ENCODE results near the gene CDK5RAP2. TPM values are rescaled to one million over a fixed set of nuclear protein-coding genes. Genes with fewer than 3 reads are reported as not detected.
"Not testable (repeated sequence)": the region's sequence is repeated elsewhere in the genome, so short reads cannot be mapped to it uniquely, and the experiment has no call there.

Gene CDK5RAP2
- total RNA-seq, 1 donor: 26.9 TPM

DNA sequence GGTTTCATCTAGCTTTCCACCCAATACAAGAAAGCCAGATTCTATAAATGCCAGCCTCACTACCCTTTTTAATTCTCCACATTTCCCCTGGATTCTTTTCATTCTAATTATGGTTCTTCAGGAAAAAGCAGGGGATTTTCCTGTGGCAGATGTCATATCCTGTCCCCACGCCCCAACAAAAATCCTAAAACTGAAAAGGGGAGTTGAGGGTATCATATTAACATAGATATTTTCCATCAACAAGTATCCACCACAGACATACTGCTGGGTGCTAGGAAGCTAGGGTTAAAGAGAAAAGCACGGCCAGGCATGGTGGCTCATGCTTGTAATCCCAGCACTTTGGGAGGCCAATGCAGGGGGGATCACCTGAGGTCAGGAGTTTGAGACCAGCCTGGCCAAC lies 38.0 kb downstream of the CDK5RAP2 start:
- H3K4me1 ChIP-seq (ENCODE audit: insufficient read depth, low read length): no peaks in the 10 kb centered on the region
- no peaks in the 10 kb centered on the region for H3K9me3 ChIP-seq (ENCODE audit: low read depth, low read length)
- no peaks in the 10 kb centered on the region for H3K27me3 ChIP-seq (ENCODE audit: insufficient read depth, low read length)
- no peak overlapping the region for H3K4me3 ChIP-seq (ENCODE audit: low read length)

DNA sequence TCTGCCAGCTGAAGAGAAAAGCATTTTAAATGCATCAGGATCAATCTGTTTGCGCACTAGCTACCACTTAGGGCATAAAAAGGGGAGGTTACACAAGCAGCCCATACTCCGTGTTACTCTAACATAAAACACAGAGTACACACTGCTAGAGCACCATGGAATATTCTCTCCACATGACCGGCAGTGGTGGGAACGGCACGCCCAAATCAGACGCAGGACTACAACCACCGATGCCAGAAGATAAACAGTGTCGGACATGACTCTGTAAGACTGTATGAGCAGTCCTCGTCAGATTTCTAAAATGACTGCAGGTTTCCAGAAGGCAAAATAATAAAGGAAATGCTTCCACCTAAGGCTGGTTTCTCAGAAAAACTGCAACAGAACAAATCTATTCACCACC lies 40.0 kb downstream of the CDK5RAP2 start:
- H3K9me3 ChIP-seq (ENCODE audit: low read depth, low read length): no peaks in the 10 kb centered on the region
- H3K4me1 ChIP-seq (ENCODE audit: insufficient read depth, low read length): no peaks in the 10 kb centered on the region
- H3K27me3 ChIP-seq (ENCODE audit: insufficient read depth, low read length): no peaks in the 10 kb centered on the region
- H3K4me3 ChIP-seq (ENCODE audit: low read length): no peak overlapping the region

DNA sequence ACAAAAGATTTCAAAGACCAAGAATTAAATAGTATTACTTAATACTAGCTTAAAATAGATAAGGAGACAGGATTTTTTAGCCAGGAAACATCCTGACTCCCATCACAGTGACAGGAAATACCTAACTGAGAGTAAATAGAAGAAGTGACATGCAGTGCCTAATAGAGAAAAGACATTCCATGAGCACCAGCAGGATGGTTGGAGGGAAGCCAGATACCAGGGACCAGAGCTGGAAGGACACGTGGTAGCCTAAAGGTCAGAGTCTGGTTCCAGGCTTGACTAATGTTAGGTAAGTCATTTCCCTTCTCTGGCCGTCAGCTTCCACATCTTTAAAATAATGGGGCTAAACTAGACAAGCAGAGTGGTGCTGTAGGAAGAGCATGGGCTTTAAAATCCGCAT lies 41.6 kb downstream of the CDK5RAP2 start:
- Histone ChIP-seq H3K9me3 (ENCODE audit: low read depth, low read length) (no peaks in the 10 kb centered on the region), H3K27me3 (ENCODE audit: insufficient read depth, low read length) (no peaks in the 10 kb centered on the region), H3K4me1 (ENCODE audit: insufficient read depth, low read length) (no peaks in the 10 kb centered on the region), H3K4me3 (ENCODE audit: low read length) (no peak overlapping the region)

DNA sequence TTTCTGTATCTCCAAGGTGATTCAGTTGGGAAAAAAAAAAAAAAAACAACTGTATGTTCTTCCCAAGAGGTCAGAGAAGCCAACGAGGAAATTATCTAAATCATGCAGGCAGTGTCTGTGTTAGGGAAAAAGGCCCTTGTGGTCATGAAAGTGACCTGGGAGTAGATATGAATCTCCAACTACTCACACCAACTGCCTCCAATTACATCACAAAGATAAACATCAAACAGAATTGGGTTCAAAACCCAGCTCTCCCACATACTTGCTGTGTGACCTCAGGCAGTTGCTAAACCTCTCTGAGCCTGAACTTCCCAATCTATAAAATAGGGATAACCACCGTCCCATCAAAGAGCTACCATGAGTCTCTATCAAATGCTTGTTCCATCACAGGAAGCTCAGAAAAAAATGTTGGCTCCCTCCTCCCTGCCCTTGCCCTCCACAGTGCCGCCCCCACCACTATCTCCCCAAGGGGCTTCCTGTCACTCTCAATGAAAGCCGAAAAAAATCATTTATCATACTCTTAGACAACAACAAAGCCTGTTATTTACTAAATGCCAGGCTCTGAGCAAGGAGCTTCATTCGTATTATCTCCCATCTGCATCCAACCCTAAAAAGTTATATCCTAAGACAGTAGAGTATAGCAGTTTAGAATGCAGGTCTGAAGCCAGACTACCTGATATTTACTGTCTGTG lies 42.9 kb downstream of the CDK5RAP2 start:
- H3K9me3 ChIP-seq (ENCODE audit: low read depth, low read length): no peaks in the 10 kb centered on the region
- H3K4me1 ChIP-seq (ENCODE audit: insufficient read depth, low read length): no peaks in the 10 kb centered on the region
- H3K27me3 ChIP-seq (ENCODE audit: insufficient read depth, low read length): no peaks in the 10 kb centered on the region
- H3K4me3 ChIP-seq (ENCODE audit: low read length): no peak overlapping the region

DNA sequence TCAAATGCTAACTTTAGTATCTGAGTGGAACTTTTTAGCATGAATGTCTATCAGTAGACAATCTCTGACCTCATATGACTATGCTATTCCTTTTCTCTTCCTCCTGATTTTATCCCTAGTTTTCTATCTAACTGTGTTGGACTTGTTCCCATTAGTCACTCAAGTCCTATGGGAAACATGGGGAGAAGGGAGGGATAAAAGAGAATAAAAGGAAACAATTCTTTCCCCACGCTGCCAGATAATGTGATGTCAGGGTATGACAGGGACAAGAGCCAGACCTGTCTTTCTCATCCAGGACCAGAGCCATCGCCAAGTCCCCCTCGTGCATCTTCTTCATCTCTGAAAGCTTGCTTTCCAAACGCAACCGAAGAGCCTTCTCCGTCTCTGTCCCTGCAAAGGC lies 43.9 kb downstream of the CDK5RAP2 start:
- Histone ChIP-seq H3K9me3 (ENCODE audit: low read depth, low read length) (no peaks in the 10 kb centered on the region), H3K4me1 (ENCODE audit: insufficient read depth, low read length) (no peaks in the 10 kb centered on the region), H3K27me3 (ENCODE audit: insufficient read depth, low read length) (no peaks in the 10 kb centered on the region), H3K4me3 (ENCODE audit: low read length) (no peak overlapping the region)

DNA sequence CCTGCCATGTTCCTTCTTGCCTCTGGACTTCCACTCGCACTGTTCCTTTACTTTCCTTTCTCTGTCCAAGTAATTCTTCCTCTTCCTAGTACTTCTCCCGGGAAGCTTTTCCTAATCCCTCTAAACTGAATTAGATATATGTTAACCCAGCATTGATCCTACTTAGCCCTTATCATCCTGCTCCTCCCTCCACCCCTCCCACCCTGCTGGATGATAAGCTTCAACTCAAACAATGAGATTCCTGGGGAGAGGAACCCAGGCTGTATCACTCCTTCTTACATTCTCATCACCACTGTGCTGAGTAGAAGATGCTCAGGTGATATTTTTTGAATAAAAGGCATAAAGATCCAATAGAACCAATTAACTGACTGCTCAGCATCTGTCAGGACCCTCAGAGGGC lies 45.7 kb downstream of the CDK5RAP2 start:
- Histone ChIP-seq H3K4me3 (ENCODE audit: low read length) (no peak overlapping the region), H3K9me3 (ENCODE audit: low read depth, low read length) (no peaks in the 10 kb centered on the region), H3K27me3 (ENCODE audit: insufficient read depth, low read length) (no peaks in the 10 kb centered on the region), H3K4me1 (ENCODE audit: insufficient read depth, low read length) (no peaks in the 10 kb centered on the region)

DNA sequence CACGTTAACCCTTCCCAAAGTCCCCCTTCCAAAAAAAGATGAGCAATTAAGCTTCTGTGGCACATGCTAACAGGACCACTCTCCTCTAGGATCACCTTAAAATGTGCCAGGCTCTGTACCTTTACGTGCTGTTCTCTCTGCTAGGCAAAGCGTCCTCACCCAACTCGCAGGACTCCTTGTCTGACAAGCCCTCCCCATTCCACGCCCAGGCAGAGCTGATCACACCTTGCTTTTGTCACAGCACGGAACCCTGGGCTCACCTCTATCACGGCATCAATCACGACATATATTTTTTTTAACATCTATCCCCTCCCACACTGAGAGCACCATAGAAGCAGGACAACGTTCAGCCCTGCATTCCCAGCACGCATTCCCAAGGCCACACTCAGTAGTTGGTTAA lies 47.1 kb downstream of the CDK5RAP2 start:
- no peaks in the 10 kb centered on the region for H3K27me3 ChIP-seq (ENCODE audit: insufficient read depth, low read length)
- no peak overlapping the region for H3K4me3 ChIP-seq (ENCODE audit: low read length)
- H3K4me1 ChIP-seq (ENCODE audit: insufficient read depth, low read length): no peaks in the 10 kb centered on the region
- H3K9me3 ChIP-seq (ENCODE audit: low read depth, low read length): no peaks in the 10 kb centered on the region

DNA sequence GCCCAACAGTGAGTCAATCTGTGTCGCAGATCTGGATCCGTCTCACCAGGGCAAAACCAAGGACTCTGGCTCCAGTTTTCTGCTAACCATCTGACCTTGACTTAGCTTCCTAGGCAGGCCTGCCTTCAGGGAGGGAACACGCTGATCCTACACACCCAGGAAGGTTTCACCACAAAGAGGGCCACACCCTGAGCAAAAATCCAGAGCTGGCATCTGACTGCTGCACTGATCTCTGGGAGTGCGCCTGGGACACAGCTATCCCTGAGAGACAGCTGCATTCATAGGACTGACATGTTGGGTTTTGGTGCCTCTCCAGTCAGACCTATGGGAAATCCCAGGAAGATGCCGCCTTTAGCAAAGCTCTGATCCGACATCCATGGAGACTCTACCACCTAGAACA lies 47.5 kb downstream of the CDK5RAP2 start:
- Histone ChIP-seq H3K9me3 (ENCODE audit: low read depth, low read length) (no peaks in the 10 kb centered on the region), H3K4me1 (ENCODE audit: insufficient read depth, low read length) (no peaks in the 10 kb centered on the region), H3K27me3 (ENCODE audit: insufficient read depth, low read length) (no peaks in the 10 kb centered on the region), H3K4me3 (ENCODE audit: low read length) (no peak overlapping the region)

DNA sequence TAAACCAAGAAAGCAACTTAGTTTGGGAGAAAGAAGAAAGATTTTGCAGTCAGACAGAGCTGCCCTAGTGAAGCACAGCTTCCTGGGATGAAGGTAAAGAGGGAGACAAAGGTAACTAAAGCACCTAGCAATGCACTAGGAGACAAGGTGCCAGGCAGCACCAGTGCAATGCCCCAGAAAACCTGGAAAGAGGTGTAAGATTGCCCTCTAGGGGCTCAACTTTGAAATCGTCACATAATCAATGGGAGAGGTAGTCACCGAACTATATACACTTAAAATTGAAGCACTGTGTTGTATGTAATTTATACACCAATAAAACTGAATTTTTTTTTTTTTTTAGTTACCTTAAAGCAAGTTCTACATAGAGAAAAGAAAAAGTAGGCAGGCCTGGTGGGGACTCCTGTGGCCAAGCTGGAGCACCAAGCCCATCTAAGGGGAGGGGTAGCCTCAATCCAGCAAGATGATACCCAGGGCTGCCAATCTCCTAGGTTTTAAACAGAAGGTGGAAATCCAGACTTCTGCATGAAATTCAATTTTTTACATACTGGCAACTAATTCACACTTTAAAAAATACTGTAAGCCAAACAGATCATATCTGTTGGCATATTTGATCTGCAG lies 48.2 kb downstream of the CDK5RAP2 start:
- Histone ChIP-seq H3K4me1 (ENCODE audit: insufficient read depth, low read length) (no peaks in the 10 kb centered on the region), H3K27me3 (ENCODE audit: insufficient read depth, low read length) (no peaks in the 10 kb centered on the region), H3K4me3 (ENCODE audit: low read length) (no peak overlapping the region), H3K9me3 (ENCODE audit: low read depth, low read length) (no peaks in the 10 kb centered on the region)

DNA sequence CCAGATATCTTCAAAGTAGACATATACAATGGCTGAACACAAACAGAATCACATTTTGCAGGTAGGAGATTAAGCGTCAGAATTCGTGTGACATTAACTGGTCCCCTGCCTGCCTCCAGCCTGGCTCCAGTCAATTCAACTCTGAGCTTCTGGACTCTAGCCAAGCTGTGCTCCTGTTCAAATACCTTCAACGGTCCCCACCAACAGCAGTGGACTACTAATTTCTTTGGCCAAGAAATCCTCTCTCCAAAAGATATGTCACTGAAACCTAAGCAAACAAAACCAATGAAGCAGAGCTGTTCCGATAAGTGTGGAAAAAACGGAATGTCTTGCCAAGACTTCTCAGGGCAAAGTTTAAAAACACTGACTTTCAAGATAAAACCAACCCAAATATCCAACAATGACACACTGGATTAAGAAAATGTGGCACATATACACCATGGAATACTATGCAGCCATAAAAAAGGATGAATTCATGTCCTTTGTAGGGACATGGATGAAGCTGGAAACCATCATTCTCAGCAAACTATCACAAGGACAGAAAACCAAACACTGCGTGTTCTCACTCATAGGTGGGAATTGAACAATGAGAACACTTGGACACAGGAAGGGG lies 49.6 kb downstream of the CDK5RAP2 start:
- H3K9me3 ChIP-seq (ENCODE audit: low read depth, low read length); H3K27me3 ChIP-seq (ENCODE audit: insufficient read depth, low read length); H3K4me3 ChIP-seq (ENCODE audit: low read length); H3K4me1 ChIP-seq (ENCODE audit: insufficient read depth, low read length): not testable (repeated sequence)

DNA sequence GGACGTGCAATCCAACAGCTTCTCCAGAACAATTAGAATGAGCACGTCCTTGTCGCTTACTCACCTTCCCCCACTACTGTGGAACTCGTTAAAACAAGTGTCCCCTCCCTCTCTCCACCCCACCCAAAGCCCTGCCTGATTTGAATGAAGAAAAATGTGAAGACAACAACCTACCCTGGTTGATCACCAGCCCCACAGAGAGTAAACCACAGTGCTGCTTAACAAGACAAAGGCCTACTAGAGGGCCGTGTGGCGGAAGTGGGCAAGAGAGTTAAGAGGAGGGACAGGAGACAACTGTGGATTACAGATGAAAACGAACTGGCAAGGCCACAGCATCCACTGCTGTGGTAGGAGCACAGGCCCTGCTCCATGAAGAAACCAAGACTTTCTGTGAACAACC lies 51.1 kb downstream of the CDK5RAP2 start:
- H3K27me3 ChIP-seq (ENCODE audit: insufficient read depth, low read length): no peaks in the 10 kb centered on the region
- H3K9me3 ChIP-seq (ENCODE audit: low read depth, low read length): no peaks in the 10 kb centered on the region
- H3K4me3 ChIP-seq (ENCODE audit: low read length): no peak overlapping the region
- no peaks in the 10 kb centered on the region for H3K4me1 ChIP-seq (ENCODE audit: insufficient read depth, low read length)

DNA sequence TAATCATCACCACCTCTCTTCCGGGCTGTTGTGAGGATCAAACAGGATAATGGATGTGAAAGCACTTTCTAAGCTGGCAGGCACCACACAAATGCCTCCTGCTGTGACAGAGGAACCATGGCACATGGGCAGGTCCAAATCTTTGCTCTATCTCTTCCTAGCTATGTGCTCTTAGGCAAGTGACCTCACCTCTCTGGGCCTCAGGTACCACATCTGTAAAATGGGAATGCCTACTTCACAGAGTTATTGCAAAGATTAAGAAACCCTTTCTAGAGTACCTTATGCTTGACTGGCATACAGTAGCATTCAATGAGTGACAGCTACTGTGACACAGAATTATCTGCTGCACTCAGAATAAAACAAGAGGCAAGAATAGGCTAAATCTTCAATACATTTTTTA lies 51.6 kb downstream of the CDK5RAP2 start:
- H3K4me3 ChIP-seq (ENCODE audit: low read length): no peak overlapping the region
- H3K4me1 ChIP-seq (ENCODE audit: insufficient read depth, low read length): no peaks in the 10 kb centered on the region
- H3K9me3 ChIP-seq (ENCODE audit: low read depth, low read length): no peaks in the 10 kb centered on the region
- no peaks in the 10 kb centered on the region for H3K27me3 ChIP-seq (ENCODE audit: insufficient read depth, low read length)

DNA sequence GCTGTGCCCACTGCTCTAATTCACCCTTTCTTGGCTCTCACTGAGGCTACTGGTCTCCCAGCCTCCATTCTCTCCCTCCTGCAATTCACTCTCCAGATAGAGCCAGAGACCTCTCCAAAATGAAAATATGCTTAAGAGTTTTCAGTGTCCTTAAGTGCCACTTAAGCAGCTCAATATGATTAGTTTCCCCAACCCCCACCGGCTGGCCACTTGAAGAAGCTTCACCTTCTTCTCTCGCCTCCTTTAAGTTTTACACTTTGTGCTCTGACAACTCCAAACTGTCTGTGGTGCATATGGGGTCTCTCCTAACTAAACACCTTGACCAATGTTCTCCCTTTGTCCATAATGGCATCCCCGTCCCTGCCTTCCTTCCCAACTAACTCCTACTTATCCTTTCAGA lies 53.4 kb downstream of the CDK5RAP2 start:
- Histone ChIP-seq H3K27me3 (ENCODE audit: insufficient read depth, low read length) (no peaks in the 10 kb centered on the region), H3K9me3 (ENCODE audit: low read depth, low read length) (no peaks in the 10 kb centered on the region), H3K4me1 (ENCODE audit: insufficient read depth, low read length) (no peaks in the 10 kb centered on the region), H3K4me3 (ENCODE audit: low read length) (no peak overlapping the region)

DNA sequence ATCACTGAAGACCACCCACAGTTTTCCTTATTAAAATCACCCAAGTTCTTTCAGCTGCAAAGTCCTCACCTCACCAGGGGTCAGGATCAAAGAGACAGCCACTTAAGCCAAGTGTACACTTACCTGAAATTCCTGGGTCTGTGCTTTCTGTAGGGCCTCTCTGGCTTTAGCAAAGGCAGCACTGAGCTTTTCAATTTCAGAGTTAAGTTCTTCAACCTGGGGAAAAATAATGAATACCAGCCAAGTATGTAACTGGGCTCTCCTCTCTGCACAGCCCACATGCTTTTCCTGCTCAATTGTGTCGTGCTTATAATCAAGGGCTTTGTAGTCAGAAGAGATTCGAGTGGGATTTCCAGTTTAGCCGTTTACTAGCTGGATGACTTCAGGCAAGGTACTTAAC lies 55.1 kb downstream of the CDK5RAP2 start:
- H3K27me3 ChIP-seq (ENCODE audit: insufficient read depth, low read length): no peaks in the 10 kb centered on the region
- H3K9me3 ChIP-seq (ENCODE audit: low read depth, low read length): no peaks in the 10 kb centered on the region
- H3K4me1 ChIP-seq (ENCODE audit: insufficient read depth, low read length): no peaks in the 10 kb centered on the region
- no peak overlapping the region for H3K4me3 ChIP-seq (ENCODE audit: low read length)

DNA sequence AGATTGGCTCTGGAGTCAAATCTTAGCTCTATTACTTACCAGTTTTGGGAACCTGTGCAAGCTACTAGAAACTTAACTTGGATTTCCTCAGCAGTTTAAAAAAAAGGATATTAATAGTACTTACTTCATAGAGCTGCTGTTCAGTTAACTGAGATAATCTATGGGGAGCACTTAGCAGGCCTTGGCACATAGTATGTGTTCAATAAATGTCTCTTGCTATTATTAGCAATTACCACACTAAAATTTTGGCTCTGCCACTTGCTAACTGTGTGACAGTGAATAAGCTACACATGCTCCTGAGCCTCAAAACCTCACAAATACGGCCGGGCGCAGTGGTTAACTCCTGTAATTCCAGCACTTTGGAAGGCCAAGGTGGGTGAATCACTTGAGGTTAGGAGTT lies 55.9 kb downstream of the CDK5RAP2 start:
- no peak overlapping the region for H3K4me3 ChIP-seq (ENCODE audit: low read length)
- no peaks in the 10 kb centered on the region for H3K27me3 ChIP-seq (ENCODE audit: insufficient read depth, low read length)
- no peaks in the 10 kb centered on the region for H3K4me1 ChIP-seq (ENCODE audit: insufficient read depth, low read length)
- no peaks in the 10 kb centered on the region for H3K9me3 ChIP-seq (ENCODE audit: low read depth, low read length)

DNA sequence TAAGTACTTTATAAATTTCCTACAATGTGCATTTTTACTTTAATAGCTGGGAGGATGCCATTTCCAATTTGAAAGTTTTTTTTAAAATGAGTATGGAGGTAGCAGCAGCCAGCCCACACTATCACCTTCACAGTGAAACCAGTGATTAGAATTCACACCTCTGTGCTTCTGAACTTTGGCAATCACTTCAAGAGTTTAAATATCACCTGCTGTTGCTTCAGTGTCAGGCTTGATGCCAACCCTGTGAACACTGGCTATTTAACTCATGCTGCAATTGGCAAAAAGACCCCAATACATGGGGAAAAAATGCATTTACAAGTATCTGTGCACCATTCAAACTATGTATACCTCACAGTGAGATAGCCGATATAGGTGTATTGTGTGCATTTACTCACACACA lies 57.4 kb downstream of the CDK5RAP2 start:
- no peaks in the 10 kb centered on the region for H3K4me1 ChIP-seq (ENCODE audit: insufficient read depth, low read length)
- no peaks in the 10 kb centered on the region for H3K27me3 ChIP-seq (ENCODE audit: insufficient read depth, low read length)
- H3K9me3 ChIP-seq (ENCODE audit: low read depth, low read length): no peaks in the 10 kb centered on the region
- no peak overlapping the region for H3K4me3 ChIP-seq (ENCODE audit: low read length)
